Femur (tissue), 1 donor: Measurements from ENCODE around the gene NEK9.
"Not testable (repeated sequence)": the region's sequence is repeated elsewhere in the genome, so short reads cannot be mapped to it uniquely, and the experiment has no call there.

Experiments used
- DNase-seq: peaks from one replicate; pipeline ENCODE4 v3.0.0-alpha.2; 2017

NEK9 gene

GRCh38 chr14:75098682-75099081 is 28.2 kb downstream of the NEK9 start:
- DNase-seq = no peak

- no peak for DNase-seq
Observed at GRCh38 chr14:75098212-75098611, 28.6 kb downstream of the NEK9 start.

DNA sequence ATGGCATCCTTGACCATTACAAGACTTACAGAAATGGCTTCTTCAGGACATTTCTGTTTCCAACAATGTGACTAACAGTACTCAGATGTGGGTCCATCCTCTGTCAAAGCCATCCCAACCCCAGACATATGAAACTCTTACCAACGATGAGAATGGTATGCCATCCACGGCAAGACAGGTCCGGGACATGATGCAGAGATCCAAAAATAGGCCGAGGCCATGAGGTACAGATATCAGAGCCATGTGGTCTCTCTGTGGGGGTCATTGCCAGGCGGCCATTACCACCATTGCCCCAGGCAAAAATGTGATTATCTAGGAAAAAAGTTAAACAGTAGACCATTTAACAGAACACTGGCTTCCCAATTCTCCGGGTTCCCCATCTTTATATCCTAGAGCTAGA is 29.9 kb downstream of the NEK9 start:
- DNase-seq = no peak

DNA sequence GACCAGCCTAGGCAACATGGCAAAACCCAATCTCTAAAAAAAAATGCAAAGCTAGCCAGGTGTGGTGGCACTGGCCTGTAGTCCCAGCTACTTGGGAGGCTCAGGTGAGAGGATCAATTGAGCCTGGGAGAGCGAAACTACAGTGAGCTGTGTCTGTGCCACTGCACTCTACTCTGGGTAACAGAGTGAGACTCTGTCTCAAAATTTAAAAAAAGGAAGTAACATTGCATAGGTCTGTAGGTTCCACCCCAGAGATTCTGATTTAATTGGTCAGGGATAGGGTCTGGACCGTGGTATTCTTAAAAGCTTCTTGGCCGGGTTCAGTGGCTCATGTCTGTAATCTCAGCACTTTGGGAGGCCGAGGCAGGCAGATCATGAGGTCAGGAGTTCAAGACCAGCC is 31.2 kb downstream of the NEK9 start:
- DNase-seq = no peak

- no peak for DNase-seq
Observed at GRCh38 chr14:75094896-75095295, 32.0 kb downstream of the NEK9 start.

DNA sequence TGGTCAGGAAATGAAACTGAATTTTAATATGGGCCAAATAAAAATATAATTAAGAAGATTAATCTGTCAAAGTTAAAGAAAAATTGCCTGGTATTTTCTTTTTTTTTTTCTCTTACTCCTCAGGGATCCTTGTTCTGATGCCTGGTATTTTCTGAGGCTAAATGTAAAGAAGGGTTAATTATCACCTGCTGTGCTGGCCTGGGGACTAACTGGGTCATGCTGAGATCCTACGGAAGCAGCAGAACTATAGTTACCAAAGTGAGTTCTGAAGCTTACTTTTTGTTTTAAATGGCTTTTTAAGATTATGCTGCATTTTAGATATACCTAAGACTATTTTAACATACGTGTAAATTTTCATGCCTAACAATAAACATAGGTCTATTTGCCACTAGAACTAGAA is 34.1 kb downstream of the NEK9 start:
- DNase-seq = no peak

DNA sequence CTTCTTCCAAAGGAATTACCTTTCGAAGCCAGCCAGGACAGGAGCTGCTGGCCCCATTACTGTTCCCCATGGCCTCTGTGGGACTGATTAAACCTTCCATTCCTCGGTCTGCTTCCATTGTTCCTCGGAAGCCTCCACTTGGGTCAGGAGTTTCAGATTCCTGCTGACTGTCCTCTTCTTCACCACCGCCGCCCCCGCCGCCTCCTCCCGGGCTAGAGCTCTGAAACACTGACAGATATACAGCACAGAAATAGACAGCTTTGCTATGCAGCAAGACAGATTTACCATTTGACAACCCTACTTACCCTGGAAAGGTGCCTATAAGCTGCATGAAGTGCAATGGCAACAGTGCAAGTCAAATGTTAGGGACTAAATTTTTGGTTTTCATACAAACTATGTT is 35.6 kb downstream of the NEK9 start:
- DNase-seq = no peak

DNA sequence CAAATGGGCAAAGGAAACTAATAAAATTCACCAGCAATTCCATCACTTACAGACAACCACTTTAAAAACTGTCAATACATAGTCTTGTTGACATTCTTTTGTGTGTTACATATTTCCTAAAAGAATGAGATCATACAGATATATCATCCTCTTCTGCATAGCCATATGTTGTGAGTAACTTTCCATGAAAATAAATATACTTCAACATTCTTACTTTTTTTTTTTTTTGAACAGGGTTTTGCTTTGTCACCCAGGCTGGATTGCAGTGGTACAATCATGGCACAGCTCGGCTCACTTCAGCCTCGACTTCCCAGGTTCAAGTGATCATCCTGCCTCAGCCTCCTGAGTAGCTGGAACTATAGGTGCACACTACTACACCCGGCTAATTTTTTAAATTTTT is 36.5 kb downstream of the NEK9 start:
- no peak for DNase-seq

- DNase-seq = peak; percentile 36
Observed at GRCh38 chr14:75088566-75089373, 38.1 kb downstream of the NEK9 start.

GRCh38 chr14:75088153-75088552 is 38.7 kb downstream of the NEK9 start:
- no peak for DNase-seq

DNA sequence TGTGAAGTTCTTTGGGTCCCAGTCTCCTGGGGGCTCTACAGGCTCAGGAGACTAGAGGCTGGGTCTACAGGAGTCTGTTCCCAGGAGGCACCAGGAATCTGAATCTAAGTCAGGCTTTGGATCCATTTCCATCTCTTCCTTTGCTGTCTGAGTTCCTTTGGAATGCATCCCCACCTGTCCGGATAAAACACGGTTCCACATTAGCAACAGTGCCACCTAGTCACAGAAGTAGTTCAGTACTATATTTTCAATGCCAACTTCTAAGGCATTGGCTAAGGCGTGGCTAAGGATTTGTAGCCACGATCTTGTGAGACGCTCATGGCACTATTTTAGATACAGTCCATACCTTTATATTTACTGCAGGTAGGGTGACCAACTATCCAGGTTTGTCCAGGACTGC is 42.3 kb downstream of the NEK9 start:
- no peak for DNase-seq

DNA sequence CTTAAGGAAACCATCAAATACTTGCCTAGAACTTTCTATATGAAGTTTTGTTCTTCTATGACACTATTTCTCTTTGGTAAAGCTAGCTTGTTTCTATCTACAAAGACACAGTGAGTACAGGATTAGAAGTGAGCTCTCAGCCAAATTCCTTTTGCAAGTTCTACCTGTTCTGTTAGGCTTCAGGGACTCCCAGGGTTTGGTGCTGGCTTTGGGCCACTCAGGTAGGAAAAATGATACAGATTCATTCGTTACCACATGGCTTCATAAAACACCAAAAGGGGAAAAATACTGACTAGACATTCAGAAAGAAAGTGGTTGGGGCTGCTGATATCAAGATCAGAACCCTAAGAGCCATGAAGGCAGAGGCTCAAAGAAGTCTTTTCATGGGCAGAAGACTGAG is 43.6 kb downstream of the NEK9 start:
- no peak for DNase-seq

DNA sequence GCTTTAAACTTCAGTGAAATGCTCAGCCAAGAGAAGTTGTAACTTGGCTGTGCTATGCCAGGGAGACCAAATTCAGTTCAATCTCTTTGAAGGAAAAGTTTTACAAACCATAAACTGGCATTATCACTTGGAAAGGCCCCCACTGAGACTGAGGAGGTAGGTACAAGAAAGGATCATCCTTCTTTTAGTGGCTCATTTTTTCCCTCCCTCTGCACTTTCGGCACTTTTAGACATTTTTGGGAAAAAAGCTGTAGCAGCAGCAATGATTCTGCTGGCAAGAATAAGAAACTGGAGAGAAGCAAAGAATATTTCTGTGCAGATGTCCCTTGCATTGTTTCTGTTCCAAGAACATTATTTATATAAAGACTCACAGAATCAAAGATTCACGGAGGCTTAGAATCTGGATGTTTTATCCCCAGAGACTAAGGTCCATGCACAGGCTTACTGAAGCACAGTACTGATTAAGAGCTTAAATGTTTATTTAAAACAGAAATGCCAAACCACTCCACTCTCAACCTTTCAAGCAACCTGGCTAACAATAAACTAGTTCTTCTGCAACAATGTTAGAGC is 45.1 kb downstream of the NEK9 start:
- no peak for DNase-seq

GRCh38 chr14:75079521-75079920 is 47.3 kb downstream of the NEK9 start:
- no peak for DNase-seq

DNA sequence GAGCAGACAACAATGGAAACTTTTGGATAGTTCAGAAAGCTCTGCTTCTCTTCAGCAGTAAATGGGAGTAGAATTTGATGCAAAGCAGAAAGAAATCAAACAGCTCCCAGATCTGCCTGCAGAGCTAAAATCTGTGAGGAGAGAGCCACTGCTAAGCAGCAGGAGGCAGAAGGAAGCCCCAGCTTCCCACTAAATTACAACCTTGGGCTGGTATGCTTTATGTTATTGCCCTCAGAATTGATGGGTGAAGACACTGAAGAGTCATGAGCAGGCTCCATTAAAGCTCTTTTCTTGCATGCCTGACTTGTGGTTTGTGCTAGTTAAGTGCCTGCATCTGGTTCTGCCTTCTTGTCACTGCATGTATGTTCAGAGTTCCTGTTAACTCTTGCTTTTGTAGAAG is 49.1 kb downstream of the NEK9 start:
- no peak for DNase-seq

DNA sequence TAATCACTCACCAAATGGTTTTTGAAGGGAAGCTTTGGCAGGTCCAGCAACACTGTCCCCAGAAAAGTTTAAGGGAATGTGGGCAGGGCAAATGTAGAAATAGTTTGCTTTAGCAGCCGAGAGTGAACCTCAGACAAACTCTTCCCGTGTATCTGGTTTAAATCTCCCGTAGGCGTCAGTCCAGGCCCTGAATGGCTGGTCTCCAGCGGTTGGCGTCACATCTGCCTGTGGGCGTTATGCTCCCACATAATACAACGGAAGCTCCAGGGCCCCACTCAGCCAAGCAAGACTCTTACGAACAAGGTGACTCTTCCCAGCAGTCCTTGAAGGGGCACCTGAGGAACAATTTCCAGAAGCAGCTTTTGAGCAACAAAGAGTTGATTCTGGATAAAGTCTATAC is 56.5 kb downstream of the NEK9 start:
- peak; percentile 72 for DNase-seq

- DNase-seq = no peak
Observed at GRCh38 chr14:75069811-75070145, 57.1 kb downstream of the NEK9 start.

DNA sequence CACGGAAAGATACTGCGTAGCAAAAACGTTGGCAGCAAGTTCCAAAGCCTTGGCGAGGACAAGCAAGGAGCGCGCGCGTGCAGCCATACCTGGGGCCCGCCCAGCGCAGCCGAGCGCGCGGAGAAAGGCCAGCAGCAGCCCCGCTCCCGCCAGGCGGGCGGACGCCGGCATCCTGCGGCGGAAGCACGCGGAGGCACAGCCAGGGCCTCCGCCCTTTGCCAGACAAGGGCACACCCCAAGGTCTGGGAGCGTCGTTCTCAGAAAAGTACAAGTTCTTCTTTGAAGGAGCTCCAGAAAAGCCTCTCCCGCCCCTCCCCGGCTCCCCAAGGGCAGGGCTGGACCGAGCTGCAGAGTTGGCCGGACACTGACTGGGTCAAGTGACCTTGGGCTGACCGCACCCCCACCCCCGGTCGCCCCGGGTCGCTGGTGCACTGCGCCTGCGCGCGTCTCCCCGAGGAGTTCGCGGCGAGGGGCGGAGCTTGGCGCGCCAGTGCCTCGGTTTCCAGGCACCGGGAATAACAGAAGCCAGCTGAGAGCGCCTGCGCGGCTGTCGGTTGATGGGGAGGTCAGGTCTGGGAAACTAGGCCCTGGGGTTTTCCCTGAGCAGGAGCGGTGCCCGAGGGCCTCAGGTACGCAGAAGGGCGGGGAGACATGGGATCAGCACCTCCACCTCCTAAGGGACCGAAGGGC is 57.6 kb downstream of the NEK9 start, which contains the start of gene ZC2HC1C:
TSS of gene ZC2HC1C (plus strand) at position 521 of the 690 bp plus-strand sequence. CDS start 933 bp downstream, outside the sequence.
- peak; percentile 96 for DNase-seq

- DNase-seq = no peak
Observed at GRCh38 chr14:75068294-75069120, 58.3 kb downstream of the NEK9 start.

GRCh38 chr14:75067765-75068164 is 59.1 kb downstream of the NEK9 start:
- DNase-seq = not testable (repeated sequence)

GRCh38 chr14:75067212-75067611 is 59.6 kb downstream of the NEK9 start:
- no peak for DNase-seq

- DNase-seq = no peak
Observed at GRCh38 chr14:75066691-75067090, 60.2 kb downstream of the NEK9 start.

DNA sequence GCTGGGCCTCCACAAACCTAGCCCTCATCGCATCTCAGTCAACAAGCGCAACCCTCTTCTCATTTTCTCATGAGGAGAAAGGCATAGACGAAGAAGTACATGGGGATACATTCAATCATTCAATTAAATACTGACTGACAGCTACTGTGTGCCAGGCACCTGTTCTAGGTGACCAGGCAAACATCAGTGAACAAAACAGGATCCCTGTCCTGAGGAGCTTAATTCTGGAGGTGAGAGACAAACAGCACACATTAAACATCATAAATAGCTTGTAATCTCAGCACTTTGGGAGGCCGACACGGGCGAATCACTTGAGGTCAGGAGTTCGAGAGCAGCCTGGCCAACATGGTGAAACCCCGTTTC is 62.7 kb downstream of the NEK9 start:
- no peak for DNase-seq
